Neural crest cell (in vitro differentiated cells): ENCODE results near the gene NLGN1. TPM values are rescaled to one million over a fixed set of nuclear protein-coding genes. Genes with fewer than 3 reads are reported as not detected.

Experiments used
- DNase-seq: peaks from one replicate; pipeline ENCODE4 v3.0.0; 2021; ENCODE audit warnings: low read depth, mixed read lengths, low spot score
- H3K27ac Mint-ChIP-seq: one replicate; pipeline ENCODE4 v1.8.0; 2021; ENCODE audit warnings: mild to moderate bottlenecking, mixed read lengths; ENCODE audit not compliant: unreplicated experiment
- H3K27me3 Mint-ChIP-seq: 2 replicates; pipeline ENCODE4 v1.8.0; 2021; ENCODE audit warnings: low read depth, mild to moderate bottlenecking, mixed read lengths
- H3K36me3 Mint-ChIP-seq: 2 replicates; pipeline ENCODE4 v1.8.0; 2021; ENCODE audit warnings: low read depth, mild to moderate bottlenecking, mixed read lengths
- H3K4me1 Mint-ChIP-seq: 2 replicates; pipeline ENCODE4 v1.8.0; 2021; ENCODE audit warnings: mixed read lengths
- H3K4me3 Mint-ChIP-seq: one replicate; pipeline ENCODE4 v1.8.0; 2021; ENCODE audit warnings: mild to moderate bottlenecking, mixed read lengths
- H3K9me3 Mint-ChIP-seq: 2 replicates; pipeline ENCODE4 v1.8.0; 2021; ENCODE audit warnings: mixed read lengths
- CTCF ChIP-seq: fragments of 200-600 bp; sonication (generic); conservative IDR thresholded peaks from 2 replicates; pipeline ENCODE4 v1.5.0; 2021; ENCODE audit warnings: antibody characterized with exemption, mild to moderate bottlenecking
- total RNA-seq: library from RNA; stranded (reverse); gene quantifications from 2 replicates; pipeline ENCODE4 v1.2.1, GENCODE V29; 2021

The NLGN1 gene
- total RNA-seq, 1 donor from 2014 or later: 20.0 TPM

DNA sequence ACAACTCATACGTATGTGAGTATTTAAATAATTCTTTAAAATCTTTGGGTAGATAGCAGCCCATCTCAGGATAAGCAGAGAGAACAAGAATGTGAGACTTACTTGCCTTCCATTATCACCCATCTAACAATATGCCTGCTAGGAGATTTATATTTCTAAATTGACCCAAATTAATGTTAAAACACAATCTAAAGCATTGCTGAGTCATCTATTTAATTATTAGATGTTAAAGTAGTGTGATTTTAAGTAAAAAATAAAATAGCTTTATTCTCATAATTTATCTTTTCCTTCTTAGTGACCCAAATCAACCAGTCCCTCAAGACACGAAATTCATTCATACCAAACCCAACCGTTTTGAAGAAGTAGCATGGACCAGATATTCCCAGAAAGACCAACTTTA lies 882.6 kb downstream of the NLGN1 start:
- TF ChIP-seq CTCF: no peak
- Mint-ChIP-seq H3K4me1 (no peaks in the 10 kb centered on the region), H3K4me3 (no peak overlapping the region), H3K36me3 (peaks cover 10% of the 10 kb centered on the region), H3K27me3 (no peaks in the 10 kb centered on the region), H3K27ac (no peak overlapping the region), H3K9me3 (peaks cover 3% of the 10 kb centered on the region)
- DNase-seq: no peak

- peaks cover 4% of the 10 kb centered on the region for H3K4me1 Mint-ChIP-seq
- H3K27me3 Mint-ChIP-seq: no peaks in the 10 kb centered on the region
- no peak for TF ChIP-seq CTCF
- peaks cover 4% of the 10 kb centered on the region for H3K36me3 Mint-ChIP-seq
- H3K4me3 Mint-ChIP-seq: no peak overlapping the region
- DNase-seq: no peak
- H3K9me3 Mint-ChIP-seq: no peaks in the 10 kb centered on the region
- H3K27ac Mint-ChIP-seq: no peak overlapping the region
These were observed 887.8 kb downstream of the NLGN1 start for GRCh38 chr3:174285242-174285864.

- TF ChIP-seq CTCF: no peak
- Mint-ChIP-seq H3K9me3 (no peaks in the 10 kb centered on the region), H3K36me3 (no peaks in the 10 kb centered on the region), H3K4me1 (peaks cover 4% of the 10 kb centered on the region), H3K4me3 (no peak overlapping the region), H3K27me3 (no peaks in the 10 kb centered on the region), H3K27ac (no peak overlapping the region)
- no peak for DNase-seq
These were observed 890.2 kb downstream of the NLGN1 start for GRCh38 chr3:174287705-174288104.

GRCh38 chr3:174294616-174295015 lies 897.1 kb downstream of the NLGN1 start:
- no peak for DNase-seq
- Mint-ChIP-seq H3K36me3 (no peaks in the 10 kb centered on the region), H3K27ac (no peak overlapping the region), H3K4me1 (no peaks in the 10 kb centered on the region), H3K9me3 (no peaks in the 10 kb centered on the region), H3K4me3 (no peak overlapping the region), H3K27me3 (no peaks in the 10 kb centered on the region)
- TF ChIP-seq CTCF: no peak

DNA sequence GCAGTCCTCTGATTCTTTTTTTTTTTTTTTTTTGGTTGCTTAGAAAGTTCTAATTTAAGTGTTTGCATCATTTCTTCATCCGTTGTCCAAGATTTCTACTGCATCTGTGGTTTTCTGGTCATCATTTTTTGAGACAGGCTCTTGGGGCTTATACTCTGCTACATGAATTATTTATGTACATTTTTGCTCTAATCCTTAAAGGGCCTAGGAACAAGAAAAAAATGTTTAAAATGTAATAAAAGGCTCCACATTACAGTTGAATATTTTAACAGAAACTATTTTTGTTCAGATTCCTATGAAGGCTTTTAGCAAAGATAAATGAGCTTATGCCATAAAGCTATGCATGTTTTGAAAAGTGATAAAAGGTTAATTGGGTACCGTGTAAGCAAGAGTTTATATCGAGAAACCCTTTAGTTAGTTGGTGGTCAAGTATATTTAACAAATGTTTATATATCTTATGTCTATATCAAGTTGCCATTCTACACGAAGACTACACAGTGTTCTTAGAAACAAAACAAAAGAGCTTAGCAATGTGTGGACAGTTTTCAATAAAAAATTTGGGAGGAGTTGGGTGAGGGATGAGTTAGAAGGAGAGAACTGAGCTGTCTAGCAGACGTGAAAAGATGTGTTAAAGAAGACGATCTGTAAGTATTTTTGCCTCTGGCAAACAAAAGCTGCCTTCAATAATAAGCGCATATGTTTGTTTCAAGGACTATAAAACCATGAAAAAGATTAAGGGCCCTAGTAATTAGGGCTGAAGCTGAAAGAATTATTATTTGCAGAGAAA lies 898.0 kb downstream of the NLGN1 start:
- Mint-ChIP-seq H3K4me1 (no peaks in the 10 kb centered on the region), H3K36me3 (no peaks in the 10 kb centered on the region), H3K9me3 (no peaks in the 10 kb centered on the region), H3K27me3 (no peaks in the 10 kb centered on the region), H3K27ac (no peak overlapping the region), H3K4me3 (no peak overlapping the region)
- TF ChIP-seq CTCF: no peak
- no peak for DNase-seq
